GM18505 (cell line): Measurements from ENCODE around the gene MALT1.
"Not testable (repeated sequence)": the region's sequence is repeated elsewhere in the genome, so short reads cannot be mapped to it uniquely, and the experiment has no call there.

ENCODE experiments used
- ATAC-seq: cut with Tn5 transposase; IDR thresholded peaks from one replicate; pipeline ENCODE4 v1.9.1; 2021; ENCODE audit not compliant: unreplicated experiment
- POLR2A ChIP-seq: IDR thresholded peaks from 4 replicates; pipeline ENCODE4 v1.6.1; 2011; ENCODE audit warnings: borderline replicate concordance; ENCODE audit not compliant: insufficient read depth, insufficient read length; ENCODE audit errors: extremely low read depth

MALT1 gene

DNA sequence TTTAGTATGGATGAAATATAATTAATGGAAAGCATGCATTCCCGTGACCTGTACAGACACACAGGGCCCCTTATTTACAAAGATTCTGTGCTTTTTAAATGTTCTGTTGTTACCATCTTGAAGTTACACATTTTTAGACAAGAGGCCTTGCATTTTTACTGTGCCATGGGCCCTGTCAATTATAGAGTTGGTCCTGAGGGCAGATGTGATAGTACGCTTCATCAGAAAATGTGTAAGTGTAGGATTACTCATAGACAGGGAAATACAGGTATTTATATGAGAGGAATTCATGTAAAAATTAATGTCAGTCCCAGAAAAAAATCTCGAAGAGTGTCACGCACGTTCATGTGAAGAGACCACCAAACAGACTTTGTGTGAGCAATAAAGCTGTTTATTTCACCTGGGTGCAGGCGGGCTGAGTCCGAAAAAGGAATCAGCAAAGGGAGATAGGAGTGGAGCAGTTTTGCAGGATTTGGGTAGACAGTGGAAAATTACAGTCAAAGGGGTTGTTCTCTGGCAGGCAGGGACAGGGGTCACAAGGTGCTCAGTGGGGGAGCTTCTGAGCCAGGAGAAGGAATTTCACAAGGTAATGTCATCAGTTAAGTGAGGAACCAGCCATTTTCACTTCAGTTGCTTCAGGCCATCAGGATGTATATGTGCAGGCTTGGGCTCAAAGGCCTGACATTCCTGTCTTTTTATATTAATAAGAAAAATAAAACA, 30.2 kb upstream of the MALT1 start:
- TF ChIP-seq POLR2A = no peak
- ATAC-seq = no peak

DNA sequence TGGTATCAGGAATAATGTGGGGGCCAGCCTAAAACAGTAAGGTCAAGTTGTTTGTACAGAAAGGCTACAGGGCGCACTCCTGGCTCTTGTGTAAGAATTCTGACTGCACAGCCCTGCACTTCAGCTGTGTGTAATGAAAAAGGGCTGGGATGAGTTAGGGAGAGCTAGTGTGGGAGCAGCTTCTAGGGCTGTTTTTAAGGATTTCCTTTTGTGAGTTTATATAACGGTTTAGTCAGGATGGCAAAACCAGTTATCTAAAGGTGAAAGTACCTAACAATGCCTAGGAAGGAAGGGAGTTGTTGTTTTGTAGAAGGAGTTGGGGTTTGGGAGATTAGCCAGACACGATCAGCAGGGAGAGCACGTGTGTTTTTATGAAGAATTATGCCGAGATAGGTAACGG, 27.7 kb upstream of the MALT1 start:
- ATAC-seq = not testable (repeated sequence)

DNA sequence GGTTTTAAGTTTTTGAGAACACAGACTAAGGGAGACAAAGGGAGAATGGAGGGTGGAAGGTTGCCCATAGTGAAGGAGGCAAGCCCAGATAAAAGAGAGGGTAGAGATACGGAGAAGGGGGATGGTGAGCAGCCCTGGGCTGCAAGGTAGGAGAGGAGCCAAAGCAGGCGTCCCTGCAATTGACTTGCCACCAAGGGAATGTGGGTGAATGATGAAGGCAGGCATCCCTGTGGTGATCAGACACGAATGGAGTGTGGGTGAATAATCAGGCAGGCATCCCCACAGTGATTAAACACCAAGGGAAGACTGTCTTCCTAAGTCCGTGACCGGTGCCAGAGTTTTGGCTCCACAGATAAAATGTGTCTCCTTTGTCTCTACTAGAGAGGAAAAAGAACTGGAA, 25.9 kb upstream of the MALT1 start:
- ATAC-seq = no peak
- no peak for TF ChIP-seq POLR2A

DNA sequence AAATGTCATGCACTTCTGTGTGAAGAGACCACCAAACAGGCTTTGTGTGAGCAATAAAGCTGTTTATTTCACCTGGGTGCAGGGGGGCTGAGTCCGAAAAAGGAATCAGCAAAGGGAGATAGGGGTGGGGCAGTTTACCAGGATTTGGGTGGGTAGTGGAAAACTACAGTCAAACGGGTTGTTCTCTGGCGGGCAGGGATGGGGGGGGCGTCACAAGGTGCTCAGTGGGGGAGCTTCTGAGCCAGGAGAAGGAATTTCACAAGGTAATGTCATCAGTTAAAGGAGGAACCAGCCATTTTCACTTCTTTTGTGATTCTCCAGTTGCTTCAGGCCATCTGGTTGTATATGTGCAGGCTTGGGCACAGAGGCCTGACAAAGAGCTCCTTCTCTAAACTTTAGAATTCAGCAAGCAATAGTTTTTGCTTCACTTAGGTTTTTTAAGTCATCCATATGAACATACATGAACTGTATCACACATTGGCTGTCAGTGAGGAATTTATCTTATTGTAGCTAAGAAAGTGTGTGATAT, 24.9 kb upstream of the MALT1 start:
- no peak for ATAC-seq
- TF ChIP-seq POLR2A = no peak

DNA sequence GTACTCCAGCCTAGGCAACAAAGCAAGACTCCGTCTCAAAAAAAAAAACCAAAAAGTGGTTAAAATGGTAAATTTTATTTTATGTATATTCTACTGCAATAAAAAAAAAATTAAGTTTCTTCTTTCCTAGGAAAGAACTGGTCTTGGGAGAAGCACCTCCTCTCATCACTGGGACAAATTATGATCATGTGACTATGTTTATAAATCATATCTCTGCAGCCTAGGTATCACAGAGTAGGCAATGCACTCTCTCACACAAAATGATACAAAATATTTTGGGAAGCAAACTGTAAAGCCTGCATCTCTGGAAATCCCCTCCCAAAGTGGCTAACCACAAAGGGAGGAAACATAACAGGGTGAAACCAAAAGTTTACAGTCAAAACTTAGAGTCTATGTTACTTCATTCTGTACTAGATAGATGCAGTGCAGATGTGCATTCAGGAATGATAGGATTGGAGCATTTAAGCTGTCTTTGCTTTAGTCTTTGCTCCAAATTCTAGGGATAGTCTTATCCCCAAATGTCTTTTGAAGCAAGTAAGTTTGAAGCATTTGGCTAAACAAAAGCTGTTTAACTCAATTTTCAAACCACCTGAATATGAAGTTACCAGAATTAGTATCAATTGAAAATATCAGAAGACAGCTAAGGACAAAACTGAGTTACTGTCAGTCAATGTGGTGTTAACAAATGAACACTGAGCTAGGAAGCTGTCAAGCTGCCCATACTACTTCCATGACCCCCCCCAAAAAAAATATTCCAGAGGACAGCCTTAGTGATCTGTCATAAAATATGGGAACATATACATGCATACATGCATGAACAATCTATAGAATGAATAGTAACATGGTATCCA, 21.1 kb upstream of the MALT1 start:
- TF ChIP-seq POLR2A = no peak
- peak; percentile 85 for ATAC-seq

DNA sequence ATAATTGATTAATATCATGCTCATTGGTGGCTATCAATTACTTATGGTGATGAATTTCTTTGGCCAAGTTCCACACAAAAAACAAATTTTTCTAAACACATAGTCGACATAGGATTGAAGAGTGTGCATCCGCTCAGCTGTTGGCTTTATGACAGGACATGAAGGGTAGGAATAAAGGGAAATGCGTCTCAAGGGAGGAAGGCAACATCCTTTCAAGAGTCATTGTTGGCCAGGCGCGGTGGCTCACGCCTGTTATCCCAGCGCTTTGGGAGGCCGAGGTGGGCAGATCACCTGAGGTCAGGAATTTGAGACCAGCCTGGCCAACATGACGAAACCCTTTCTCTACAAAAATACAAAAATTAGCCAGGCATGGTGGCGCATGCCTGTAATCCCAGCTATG, 20.4 kb upstream of the MALT1 start:
- ATAC-seq = not testable (repeated sequence)

DNA sequence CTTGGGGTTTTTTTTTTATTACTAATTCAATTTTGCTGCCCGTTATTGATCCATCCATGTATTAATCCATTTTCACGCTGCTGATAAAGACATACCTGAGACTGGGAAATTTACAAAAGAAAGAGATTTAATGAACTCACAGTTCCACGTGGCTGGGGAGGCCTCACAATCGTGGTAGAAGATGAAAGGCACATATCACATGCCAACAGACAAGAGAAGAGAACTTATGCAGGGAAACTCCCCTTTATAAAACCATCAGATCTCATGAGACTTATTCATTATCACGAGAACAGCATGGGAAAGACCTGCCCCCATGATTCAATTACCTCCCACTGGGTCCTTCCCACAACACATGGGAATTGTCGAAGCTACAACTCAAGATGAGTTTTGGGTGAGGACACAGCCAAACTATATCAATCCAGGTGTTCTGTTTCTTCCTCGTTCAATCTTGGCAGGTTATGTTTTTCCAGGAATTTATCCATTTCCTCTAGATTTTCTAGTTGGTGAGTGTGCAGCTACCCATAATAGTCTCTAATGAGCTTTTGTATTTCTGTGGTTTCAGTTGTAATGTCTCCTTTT, 18.0 kb upstream of the MALT1 start:
- not testable (repeated sequence) for ATAC-seq

DNA sequence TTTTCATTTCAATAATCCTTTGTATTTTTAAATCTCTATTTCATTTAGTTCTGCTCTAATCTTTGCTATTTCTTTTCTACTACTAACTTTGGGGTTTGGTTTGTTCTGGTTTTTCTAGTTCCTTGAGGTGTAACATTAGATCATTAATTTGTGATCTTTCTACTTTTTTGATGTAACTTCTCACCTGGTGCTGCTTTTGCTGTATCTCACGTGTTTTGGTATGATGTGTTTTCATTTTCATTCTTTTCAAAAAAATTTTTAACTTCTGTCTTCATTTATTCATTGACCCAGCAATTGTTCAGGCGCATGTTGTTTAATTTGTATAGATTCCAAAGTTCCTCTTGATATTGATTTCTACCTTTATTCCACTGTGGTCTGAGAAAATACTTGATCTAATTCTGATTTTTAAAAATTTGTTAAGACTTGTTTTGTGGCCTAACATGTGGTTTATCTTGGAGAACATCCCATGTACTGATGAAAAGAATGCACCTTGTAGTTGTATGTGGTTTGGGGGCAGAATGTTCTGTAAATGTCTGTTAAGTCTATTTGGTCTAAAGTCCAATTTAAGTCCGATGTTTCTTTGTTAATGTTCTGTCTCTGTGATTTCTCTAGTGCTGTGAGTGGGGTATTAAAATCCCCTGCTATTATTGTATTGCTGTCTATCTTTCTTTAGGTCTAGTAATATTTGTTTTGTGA, 17.3 kb upstream of the MALT1 start:
- ATAC-seq = no peak

DNA sequence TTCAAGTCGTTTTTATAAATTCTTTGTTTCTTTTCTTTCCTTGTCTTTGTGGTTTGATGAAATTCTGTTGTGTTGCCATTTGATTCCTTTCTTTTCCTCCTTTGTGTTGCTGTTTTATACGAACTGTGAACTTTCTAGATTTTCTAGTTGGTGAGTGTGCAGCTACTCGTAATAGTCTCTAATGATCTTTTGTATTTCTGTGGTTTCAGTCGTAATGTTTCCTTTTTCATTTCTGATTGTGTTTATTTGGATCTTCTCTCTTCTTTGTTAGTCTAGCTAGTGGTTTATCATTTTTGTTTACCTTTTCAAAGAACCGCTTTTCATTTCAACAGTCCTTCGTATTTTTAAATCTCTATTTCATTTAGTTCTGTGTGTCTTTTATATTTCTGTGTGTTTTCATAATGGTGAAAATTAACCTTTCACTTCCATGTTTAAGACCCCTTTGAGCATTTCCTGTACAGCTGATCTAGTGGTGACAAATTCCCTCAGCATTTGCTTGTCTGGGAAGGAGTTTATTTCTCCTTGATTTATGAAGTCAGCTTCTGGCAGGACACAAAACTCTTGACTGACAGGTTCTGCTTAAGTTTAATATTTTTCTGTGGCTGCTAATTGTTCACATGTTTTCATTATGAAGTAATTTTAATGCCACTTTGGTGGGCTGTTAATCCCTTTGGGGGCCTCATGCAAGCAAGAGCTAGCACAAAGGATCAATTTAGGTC, 16.2 kb upstream of the MALT1 start:
- ATAC-seq = no peak
- no peak for TF ChIP-seq POLR2A

More for the DNA sequence above, 17.3 kb upstream of the MALT1 start:
- no peak for TF ChIP-seq POLR2A

DNA sequence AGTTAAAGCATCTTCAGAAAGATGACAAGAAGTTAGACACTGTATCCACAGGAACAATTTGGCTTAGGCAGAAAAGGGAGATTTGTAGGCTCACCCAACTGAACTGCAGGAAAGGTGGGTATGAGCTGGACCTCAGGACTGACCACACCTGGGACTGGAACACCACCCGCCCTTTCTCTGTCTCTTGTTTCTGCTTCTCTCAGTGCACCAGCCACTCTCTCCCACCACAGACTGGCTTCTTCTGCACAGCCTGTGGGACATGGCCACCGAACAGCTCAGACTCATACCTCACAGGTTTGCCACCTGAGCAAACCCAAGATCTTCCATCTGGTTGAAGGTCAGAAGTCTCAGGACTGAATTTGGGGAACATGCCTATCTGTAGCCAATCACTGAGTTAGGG, 14.2 kb upstream of the MALT1 start:
- no peak for ATAC-seq
- peak; percentile 43 for TF ChIP-seq POLR2A

DNA sequence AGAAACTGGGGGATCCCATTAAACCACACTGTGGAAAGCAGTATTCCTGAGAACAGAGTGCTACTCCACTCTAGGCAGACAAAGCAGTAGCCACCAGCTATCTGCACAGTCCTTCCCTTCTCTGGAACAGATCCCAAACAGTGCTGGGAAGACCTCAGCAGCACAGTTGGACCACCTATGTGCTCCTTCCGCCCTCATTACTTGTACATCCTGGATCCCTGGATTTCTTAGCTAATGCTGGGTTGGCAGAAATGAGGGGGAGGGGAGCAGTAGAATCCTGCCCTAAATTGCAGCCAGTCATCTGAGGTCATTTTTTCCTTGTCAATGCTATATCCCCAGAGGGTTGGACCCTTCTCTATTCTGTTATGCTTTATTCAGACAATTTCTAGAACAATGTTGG, 13.8 kb upstream of the MALT1 start:
- ATAC-seq = no peak
- peak; percentile 24 for TF ChIP-seq POLR2A

DNA sequence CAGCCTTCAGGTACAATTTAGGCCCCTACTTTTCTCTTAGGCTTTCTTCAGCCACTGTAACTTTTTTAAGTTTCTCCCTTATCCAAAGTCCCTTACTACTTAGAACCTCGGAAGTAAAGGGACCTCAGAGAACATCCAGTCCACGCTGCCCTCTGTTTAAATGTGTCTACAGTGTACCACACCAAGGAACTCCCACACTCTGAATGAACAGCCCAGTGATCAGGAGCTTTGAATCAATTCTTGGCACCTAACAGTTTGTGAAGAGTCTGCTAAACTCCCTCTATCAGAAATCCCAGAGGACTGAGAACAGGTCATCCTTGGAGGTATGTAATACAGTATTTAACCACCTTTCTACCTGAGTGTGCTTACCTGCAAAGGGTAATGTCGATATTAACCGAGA, 11.6 kb upstream of the MALT1 start:
- no peak for TF ChIP-seq POLR2A
- ATAC-seq = no peak

DNA sequence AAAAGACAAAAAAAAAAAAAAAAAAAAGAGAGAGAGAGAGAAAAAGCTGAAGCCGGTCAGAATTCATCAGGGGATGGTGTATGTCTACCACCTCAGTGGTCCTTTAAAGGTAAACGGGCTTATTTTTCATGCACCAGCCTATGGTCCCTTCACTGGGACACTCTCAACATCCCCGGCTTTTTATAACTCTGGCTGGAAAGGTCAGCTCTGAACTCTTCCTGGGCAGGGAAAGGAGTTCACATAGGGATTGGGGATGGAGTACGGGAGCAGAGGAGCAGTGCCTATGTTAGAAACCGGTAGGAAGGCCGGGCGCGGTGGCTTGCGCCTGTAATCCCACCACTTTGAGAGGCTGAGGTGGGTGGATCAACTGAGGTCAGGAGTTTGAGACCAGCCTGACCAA, 10.3 kb upstream of the MALT1 start:
- no peak for ATAC-seq
- no peak for TF ChIP-seq POLR2A
